ENCODE results near the gene EXOC3L1.
A peak's percentile ranks its signal among the peaks of the same experiment; 100 is the strongest.

EXOC3L1 gene

DNA sequence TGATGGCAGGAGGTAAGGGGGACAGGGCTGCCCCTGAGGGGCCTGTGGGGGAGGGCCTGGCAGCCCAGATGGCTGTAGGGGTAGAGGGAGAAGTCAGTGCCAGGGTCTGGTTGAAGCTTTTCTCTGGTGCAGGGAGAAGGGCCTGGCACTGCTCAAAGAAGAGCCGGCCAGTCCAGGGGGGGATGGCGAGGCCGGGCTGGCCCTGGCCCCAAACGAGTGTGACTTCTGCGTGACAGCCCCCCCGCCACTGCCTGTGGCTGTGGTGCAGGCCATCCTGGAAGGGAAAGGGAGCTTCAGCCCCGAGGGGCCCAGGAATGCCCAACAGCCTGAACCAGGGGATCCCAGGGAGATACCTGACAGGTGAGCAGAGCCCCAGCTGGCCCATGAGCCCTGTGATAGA, 22.3 kb downstream of the EXOC3L1 start:
- H3K36me3 ChIP-seq (ENCODE audit: control insufficient read depth, insufficient read depth, low read length), result no peaks in the 10 kb centered on the region
- H3K27ac ChIP-seq (ENCODE audit: low read depth, low read length), result no peak overlapping the region
- H3K9me3 ChIP-seq (ENCODE audit: control insufficient read depth, insufficient read depth, low read length), result no peaks in the 10 kb centered on the region
- peaks cover 19% of the 10 kb centered on the region for H3K4me1 ChIP-seq (ENCODE audit: control insufficient read depth, insufficient read depth, low read length)
- H3K4me3 ChIP-seq (ENCODE audit: low read depth, low read length), result no peak overlapping the region
- H3K9ac ChIP-seq (ENCODE audit: low read depth, low read length), result no peak overlapping the region
- H3K27me3 ChIP-seq (ENCODE audit: control insufficient read depth, insufficient read depth, low read length), result peaks cover 96% of the 10 kb centered on the region

DNA sequence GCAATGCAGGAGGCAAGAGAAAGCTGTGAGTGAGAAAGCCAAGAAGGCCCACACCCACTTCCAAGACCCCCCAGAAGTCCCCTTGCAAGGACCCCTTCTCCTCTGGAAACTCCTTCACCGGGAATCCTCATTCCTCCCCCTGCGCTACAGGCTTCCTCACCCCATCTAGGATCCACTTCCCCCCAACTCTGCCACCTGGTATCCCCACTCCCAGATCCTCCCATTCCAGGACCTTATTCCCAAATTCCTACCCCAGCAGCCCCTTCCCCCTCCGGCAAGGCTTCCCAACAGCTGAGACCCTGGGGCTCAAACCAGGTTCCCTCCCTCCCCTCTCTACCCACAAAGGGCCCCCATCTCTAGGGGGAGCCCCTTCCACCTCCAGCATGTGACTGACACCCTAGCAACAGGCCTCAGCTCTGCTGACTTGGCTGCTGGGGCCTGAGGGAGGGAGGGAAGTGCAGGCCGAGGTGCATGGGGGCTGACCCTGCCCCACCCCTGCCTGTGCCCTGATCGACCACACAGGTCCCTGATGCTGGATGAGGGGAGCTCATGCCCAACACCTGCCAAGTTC, 23.3 kb downstream of the EXOC3L1 start:
- Histone ChIP-seq H3K36me3 (ENCODE audit: control insufficient read depth, insufficient read depth, low read length) (no peaks in the 10 kb centered on the region), H3K4me1 (ENCODE audit: control insufficient read depth, insufficient read depth, low read length) (peaks cover 19% of the 10 kb centered on the region), H3K27ac (ENCODE audit: low read depth, low read length) (no peak overlapping the region), H3K27me3 (ENCODE audit: control insufficient read depth, insufficient read depth, low read length) (peaks cover 96% of the 10 kb centered on the region), H3K4me3 (ENCODE audit: low read depth, low read length) (no peak overlapping the region), H3K9ac (ENCODE audit: low read depth, low read length) (no peak overlapping the region), H3K9me3 (ENCODE audit: control insufficient read depth, insufficient read depth, low read length) (no peaks in the 10 kb centered on the region)

DNA sequence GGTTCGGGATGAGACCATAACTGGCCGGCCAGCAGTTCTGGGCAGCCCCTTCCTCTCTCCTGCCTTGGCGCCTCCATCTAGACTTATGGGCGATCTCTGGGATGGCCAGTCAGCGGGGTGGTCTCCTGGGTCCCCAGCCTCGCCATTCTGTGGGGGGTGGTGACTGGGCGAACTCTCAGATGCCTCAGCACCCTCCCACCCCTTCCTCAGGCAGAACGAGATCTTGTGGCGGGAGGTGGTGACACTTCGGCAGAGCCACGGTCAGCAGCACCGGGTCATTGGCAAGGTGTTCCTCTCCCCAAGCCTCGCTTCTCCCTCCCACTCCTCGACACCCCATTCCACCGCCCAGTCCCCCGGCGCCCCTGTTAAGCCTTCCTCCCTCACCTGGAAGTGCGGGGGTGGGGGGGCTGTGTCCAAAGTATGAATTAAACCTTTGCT, 23.8 kb downstream of the EXOC3L1 start:
- Histone ChIP-seq H3K9ac (ENCODE audit: low read depth, low read length) (no peak overlapping the region), H3K27ac (ENCODE audit: low read depth, low read length) (no peak overlapping the region), H3K4me1 (ENCODE audit: control insufficient read depth, insufficient read depth, low read length) (peaks cover 17% of the 10 kb centered on the region), H3K4me3 (ENCODE audit: low read depth, low read length) (no peak overlapping the region), H3K27me3 (ENCODE audit: control insufficient read depth, insufficient read depth, low read length) (peaks cover 96% of the 10 kb centered on the region), H3K36me3 (ENCODE audit: control insufficient read depth, insufficient read depth, low read length) (no peaks in the 10 kb centered on the region), H3K9me3 (ENCODE audit: control insufficient read depth, insufficient read depth, low read length) (no peaks in the 10 kb centered on the region)

DNA sequence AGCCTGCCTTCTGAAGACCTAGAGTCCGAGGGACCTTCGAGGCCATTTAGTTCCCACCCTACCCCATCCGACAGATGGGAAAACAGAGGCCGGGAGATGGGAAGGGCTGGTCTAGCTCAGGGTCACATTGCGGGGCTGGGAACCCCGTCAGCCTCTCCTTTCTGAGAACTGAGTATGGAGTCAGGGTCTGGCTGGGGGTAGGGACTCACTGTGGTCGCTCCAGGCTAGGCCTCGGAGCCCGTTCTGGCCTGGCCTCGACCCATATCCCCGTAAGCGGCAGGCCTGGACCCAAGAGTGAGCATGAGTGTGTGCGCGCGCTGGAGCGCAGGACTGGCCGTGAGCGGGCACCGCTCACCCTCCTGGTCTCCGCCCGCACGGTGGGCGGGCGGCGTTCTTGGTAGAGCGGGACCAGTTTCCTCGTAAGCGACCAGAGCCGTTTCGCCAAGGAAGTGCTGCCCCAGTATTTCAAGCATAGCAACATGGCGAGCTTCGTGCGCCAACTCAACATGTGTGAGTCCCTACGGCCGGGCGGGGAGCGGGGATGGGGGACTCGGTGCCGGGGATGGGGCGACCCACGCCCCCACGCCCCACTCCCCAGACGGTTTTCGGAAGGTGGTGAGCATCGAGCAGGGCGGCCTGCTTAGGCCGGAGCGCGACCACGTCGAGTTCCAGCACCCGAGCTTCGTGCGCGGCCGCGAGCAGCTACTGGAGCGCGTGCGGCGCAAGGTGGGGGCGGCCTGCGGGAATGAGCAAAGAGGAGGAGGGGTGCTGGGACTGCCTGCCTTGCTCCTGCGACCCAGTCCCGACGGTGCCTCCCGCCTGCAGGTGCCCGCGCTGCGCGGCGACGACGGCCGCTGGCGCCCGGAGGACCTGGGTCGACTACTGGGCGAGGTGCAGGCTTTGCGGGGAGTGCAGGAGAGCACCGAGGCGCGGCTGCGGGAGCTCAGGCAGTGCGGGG, 24.5 kb downstream of the EXOC3L1 start:
- Histone ChIP-seq H3K27ac (ENCODE audit: low read depth, low read length) (no peak overlapping the region), H3K4me1 (ENCODE audit: control insufficient read depth, insufficient read depth, low read length) (peaks cover 12% of the 10 kb centered on the region), H3K4me3 (ENCODE audit: low read depth, low read length) (peak overlapping the region; percentile 39; the same call in 1 of the 2 replicates), H3K9me3 (ENCODE audit: control insufficient read depth, insufficient read depth, low read length) (no peaks in the 10 kb centered on the region), H3K27me3 (ENCODE audit: control insufficient read depth, insufficient read depth, low read length) (peaks cover 97% of the 10 kb centered on the region), H3K36me3 (ENCODE audit: control insufficient read depth, insufficient read depth, low read length) (no peaks in the 10 kb centered on the region), H3K9ac (ENCODE audit: low read depth, low read length) (no peak overlapping the region)

DNA sequence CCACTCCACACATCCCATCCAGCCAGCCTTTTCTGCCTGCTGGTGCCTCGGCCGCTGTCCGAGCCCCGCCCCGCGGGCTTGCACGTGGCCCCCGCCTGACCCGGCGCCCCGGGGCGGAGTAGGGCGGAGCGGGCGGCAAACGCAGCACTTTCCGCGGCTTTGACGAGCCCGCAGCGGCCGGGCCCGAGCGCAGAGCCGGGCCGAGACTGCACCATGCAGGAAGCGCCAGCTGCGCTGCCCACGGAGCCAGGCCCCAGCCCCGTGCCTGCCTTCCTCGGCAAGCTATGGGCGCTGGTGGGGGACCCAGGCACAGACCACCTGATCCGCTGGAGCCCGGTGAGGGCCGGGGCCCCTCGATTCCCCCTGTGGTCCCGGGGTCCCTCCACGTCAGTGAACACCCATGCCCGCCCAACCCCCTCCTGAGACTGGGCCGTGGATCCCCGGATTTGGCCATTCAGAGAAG, 25.3 kb downstream of the EXOC3L1 start, which contains the start of gene HSF4:
Gene HSF4 (plus strand): TSS at position 147 of the 463 bp plus-strand sequence. CDS start 67 bp downstream, at position 214.
- H3K4me3 ChIP-seq (ENCODE audit: low read depth, low read length), result peak within 1 kb of the TSS; percentile 48
- H3K9me3 ChIP-seq (ENCODE audit: control insufficient read depth, insufficient read depth, low read length), result no peaks in the 10 kb centered on the region
- H3K27me3 ChIP-seq (ENCODE audit: control insufficient read depth, insufficient read depth, low read length), result peaks cover 99% of the 10 kb centered on the region
- peaks cover 16% of the 10 kb centered on the region for H3K4me1 ChIP-seq (ENCODE audit: control insufficient read depth, insufficient read depth, low read length)
- H3K9ac ChIP-seq (ENCODE audit: low read depth, low read length), result no peak within 1 kb of the TSS
- H3K27ac ChIP-seq (ENCODE audit: low read depth, low read length), result no peak within 1 kb of the TSS
- H3K36me3 ChIP-seq (ENCODE audit: control insufficient read depth, insufficient read depth, low read length), result no peaks in the 10 kb centered on the region

DNA sequence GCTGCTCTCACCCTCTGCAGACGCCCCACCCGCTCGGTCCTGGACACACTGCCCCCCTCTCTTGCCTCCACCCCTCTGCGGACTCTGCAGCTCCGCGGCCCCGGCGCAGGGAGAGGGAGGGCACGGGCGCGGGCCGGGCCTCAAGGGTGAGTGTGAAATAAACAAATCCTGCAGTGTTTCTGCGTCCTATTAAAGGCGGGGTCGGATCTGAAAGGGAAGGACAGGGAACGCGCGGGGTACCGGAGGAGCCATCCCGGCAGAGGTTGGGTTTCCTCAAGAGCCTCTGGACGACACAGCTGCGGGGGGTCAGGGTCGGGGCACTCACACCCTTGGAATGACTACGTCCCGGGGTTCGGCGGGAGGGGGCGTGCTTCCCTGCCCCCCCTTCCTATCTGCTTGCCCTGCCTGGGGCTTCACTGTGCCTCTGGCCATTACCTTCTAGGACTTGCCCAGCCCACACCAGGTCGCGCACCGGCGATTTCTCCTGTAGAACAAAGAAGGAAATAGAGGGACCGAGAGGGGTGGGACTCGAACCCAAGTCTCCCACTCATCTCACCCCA, 25.9 kb downstream of the EXOC3L1 start:
- no peaks in the 10 kb centered on the region for H3K36me3 ChIP-seq (ENCODE audit: control insufficient read depth, insufficient read depth, low read length)
- H3K9ac ChIP-seq (ENCODE audit: low read depth, low read length), result no peak overlapping the region
- H3K4me1 ChIP-seq (ENCODE audit: control insufficient read depth, insufficient read depth, low read length), result peaks cover 13% of the 10 kb centered on the region
- H3K9me3 ChIP-seq (ENCODE audit: control insufficient read depth, insufficient read depth, low read length), result no peaks in the 10 kb centered on the region
- no peak overlapping the region for H3K27ac ChIP-seq (ENCODE audit: low read depth, low read length)
- peak overlapping the region; percentile 48; the same call in 1 of the 2 replicates for H3K4me3 ChIP-seq (ENCODE audit: low read depth, low read length)
- peaks cover 99% of the 10 kb centered on the region for H3K27me3 ChIP-seq (ENCODE audit: control insufficient read depth, insufficient read depth, low read length)

DNA sequence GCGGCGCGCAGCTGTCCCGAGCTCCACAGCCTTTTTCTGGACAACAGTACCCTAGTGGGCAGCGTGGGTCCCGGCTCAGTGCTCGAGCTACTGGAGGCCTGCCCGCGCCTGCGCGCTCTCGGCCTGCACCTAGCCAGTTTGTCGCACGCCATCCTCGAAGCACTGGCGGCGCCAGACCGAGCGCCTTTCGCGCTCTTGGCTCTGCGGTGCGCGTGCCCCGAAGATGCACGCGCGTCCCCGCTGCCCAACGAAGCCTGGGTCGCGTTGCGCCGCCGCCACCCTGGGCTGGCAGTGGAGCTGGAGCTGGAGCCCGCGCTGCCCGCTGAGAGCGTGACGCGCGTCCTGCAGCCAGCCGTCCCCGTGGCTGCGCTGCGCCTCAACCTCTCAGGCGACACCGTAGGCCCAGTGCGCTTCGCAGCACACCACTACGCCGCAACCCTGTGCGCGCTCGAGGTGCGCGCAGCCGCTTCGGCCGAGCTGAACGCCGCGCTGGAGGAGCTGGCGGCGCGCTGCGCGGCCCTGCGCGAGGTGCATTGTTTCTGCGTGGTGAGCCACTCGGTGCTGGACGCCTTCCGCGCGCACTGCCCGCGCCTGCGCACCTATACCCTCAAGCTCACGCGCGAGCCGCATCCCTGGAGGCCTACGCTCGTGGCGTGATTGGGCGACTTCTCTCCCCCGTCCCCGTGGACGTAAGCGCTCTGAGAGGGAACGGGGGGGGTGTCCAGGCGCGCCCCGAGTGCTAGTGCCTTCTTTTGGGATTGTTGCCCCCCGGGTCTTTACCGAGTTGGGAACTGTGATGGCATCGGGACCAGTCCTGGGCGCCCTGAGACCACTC, 26.6 kb downstream of the EXOC3L1 start:
- peaks cover 13% of the 10 kb centered on the region; the same call in 1 of the 2 replicates for H3K4me1 ChIP-seq (ENCODE audit: control insufficient read depth, insufficient read depth, low read length)
- no peaks in the 10 kb centered on the region for H3K9me3 ChIP-seq (ENCODE audit: control insufficient read depth, insufficient read depth, low read length)
- H3K36me3 ChIP-seq (ENCODE audit: control insufficient read depth, insufficient read depth, low read length), result no peaks in the 10 kb centered on the region
- H3K27me3 ChIP-seq (ENCODE audit: control insufficient read depth, insufficient read depth, low read length), result peaks cover 99% of the 10 kb centered on the region
- peak overlapping the region; percentile 48 for H3K4me3 ChIP-seq (ENCODE audit: low read depth, low read length)
- H3K9ac ChIP-seq (ENCODE audit: low read depth, low read length), result no peak overlapping the region
- no peak overlapping the region for H3K27ac ChIP-seq (ENCODE audit: low read depth, low read length)

DNA sequence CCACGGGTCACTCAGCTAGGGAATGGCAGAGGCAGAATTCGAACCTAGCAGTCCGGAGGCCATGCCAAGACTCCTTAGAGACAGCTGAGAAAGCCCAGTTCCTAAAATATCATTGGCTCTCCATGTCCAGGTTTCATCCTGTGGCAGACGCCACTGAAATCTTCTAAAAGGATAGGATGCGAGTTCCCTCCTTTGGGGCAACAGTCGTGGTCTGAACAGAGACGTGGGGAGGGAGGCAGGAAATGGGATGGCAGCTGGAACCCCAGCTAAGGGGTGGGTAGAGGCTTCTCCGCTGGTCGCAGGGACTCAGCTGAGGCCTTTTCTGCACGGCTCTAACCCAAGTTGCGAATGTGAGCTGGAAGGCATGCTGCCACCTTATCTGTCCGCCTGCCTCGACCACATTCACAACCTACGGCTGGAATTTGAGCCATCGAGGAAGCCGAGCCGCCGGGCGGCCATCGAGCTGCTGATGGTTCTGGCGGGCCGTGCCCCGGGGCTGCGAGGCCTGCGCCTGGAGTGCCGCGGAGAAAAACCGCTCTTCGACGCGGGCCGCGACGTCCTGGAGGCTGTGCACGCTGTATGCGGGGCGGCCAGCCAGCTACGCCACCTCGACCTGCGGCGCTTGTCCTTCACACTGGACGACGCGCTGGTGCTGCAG, 27.3 kb downstream of the EXOC3L1 start:
- no peaks in the 10 kb centered on the region for H3K36me3 ChIP-seq (ENCODE audit: control insufficient read depth, insufficient read depth, low read length)
- no peak overlapping the region for H3K9ac ChIP-seq (ENCODE audit: low read depth, low read length)

DNA sequence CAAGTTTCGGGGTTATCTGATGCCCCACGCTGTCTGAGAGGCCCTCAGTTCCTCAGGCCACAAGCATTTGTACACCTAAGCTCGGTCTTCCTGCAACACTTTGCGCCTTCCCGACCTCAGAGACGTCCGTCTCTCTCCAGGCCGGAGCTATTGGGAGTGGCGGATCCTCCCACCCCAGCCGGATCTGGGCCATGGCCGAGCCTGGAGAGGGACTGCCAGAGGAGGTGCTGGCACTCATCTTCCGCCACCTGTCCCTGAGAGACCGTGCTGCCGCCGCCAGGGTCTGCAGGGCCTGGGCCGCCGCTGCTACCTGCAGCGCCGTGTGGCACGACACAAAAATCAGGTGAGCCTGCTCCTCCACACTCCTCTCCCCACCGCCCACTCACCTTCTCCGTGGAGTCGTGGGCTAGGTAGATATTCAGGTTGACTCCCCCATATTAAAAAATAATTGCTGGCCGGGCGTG, 28.3 kb downstream of the EXOC3L1 start:
- H3K9me3 ChIP-seq (ENCODE audit: control insufficient read depth, insufficient read depth, low read length), result no peaks in the 10 kb centered on the region; the same call in 1 of the 2 replicates
- peaks cover 99% of the 10 kb centered on the region for H3K27me3 ChIP-seq (ENCODE audit: control insufficient read depth, insufficient read depth, low read length)
- no peak overlapping the region for H3K27ac ChIP-seq (ENCODE audit: low read depth, low read length)
- no peak overlapping the region for H3K4me3 ChIP-seq (ENCODE audit: low read depth, low read length)
- peaks cover 13% of the 10 kb centered on the region; the same call in 1 of the 2 replicates for H3K4me1 ChIP-seq (ENCODE audit: control insufficient read depth, insufficient read depth, low read length)
- no peak overlapping the region for H3K9ac ChIP-seq (ENCODE audit: low read depth, low read length)
- H3K36me3 ChIP-seq (ENCODE audit: control insufficient read depth, insufficient read depth, low read length), result no peaks in the 10 kb centered on the region

More for the DNA sequence above, 27.3 kb downstream of the EXOC3L1 start:
- Histone ChIP-seq H3K9me3 (ENCODE audit: control insufficient read depth, insufficient read depth, low read length) (no peaks in the 10 kb centered on the region), H3K4me1 (ENCODE audit: control insufficient read depth, insufficient read depth, low read length) (peaks cover 13% of the 10 kb centered on the region; the same call in 1 of the 2 replicates), H3K4me3 (ENCODE audit: low read depth, low read length) (peak overlapping the region; percentile 48; the same call in 1 of the 2 replicates), H3K27ac (ENCODE audit: low read depth, low read length) (no peak overlapping the region), H3K27me3 (ENCODE audit: control insufficient read depth, insufficient read depth, low read length) (peaks cover 99% of the 10 kb centered on the region)
